Measurements from ENCODE around the gene TFE3. TPM values are rescaled to one million over a fixed set of nuclear protein-coding genes. Genes with fewer than 3 reads are reported as not detected.

The TFE3 gene
- 10 to 100 TPM; 21.0 to 23.3 TPM for total RNA-seq

DNA sequence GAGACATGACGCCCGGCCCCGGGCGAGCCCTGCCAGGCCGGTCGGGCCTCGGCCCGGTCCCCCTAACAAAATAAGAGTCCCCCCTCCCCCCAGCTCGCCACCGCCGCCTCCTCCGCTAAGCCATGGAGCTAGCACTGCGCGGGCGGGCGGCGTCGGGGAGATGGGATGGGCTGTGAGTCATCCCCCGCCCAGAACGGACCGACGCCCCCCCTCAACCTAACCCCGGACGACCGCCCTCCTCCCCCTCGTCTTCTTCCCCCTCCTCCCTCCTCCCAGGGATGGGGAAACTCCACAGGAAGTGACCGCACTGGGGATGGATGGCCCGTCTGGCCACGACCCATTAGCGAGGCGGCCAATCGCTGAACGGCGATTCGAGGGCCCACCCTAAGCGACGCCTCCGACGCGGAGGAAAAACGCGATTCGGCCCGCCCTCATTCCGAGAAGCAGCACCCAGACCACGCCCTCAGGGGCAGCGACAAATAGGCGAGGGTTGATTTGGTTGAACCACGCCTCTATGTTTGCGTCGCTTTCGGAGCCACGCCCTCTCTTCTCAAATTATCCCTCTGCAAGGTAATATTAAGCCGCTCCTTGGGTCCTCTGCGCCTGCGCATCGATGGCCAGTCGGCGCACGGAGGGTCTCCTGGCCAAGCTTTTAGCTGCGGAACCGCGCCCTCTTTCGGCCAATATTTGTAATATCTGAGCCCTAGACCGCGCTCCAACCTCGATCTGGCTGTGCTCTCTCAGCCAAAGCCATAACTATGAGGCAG is at the start of gene TFE3:
Gene TFE3, minus strand, starts transcription at position 138 of the 767 bp plus-strand sequence. Its CDS starts 131 bp downstream, at position 7.
- Mint-ChIP-seq H3K9me3 (no peaks in the 10 kb centered on the region), H3K27ac (peak within 1 kb of the TSS; percentile 91), H3K4me1 (peaks cover 28% of the 10 kb centered on the region), H3K27me3 (no peaks in the 10 kb centered on the region), H3K36me3 (peaks cover 1% of the 10 kb centered on the region), H3K4me3 (peak within 1 kb of the TSS; percentile 92)
- DNase-seq: peak; percentile 95

DNA sequence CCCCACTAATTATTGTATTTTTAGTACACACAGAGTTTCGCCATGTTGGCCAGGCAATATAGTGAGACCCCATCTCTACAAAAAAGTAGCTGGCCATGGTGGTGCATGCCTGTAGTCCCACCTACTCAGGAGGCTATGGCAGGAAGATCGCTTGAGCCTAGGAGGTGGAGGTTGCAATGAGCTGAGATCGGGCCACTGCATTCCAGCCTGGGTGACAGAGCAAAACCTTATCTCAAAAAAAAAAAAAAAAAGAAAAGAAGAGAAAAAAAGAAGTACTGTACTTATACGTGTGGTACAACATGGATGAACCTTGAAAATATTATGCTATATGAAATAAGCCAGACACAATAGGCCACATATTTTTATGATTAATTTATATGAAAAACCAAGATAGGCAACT is 46.4 kb upstream of the TFE3 start:
- Mint-ChIP-seq H3K27me3 (no peaks in the 10 kb centered on the region), H3K4me1 (no peaks in the 10 kb centered on the region), H3K27ac (no peak overlapping the region), H3K36me3 (no peaks in the 10 kb centered on the region), H3K4me3 (no peak overlapping the region), H3K9me3 (no peaks in the 10 kb centered on the region)
- DNase-seq: no peak

GRCh38 chrX:49082271-49082871 is 39.2 kb upstream of the TFE3 start:
- no peak overlapping the region for H3K4me3 Mint-ChIP-seq
- H3K36me3 Mint-ChIP-seq: no peaks in the 10 kb centered on the region
- peaks cover 11% of the 10 kb centered on the region for H3K4me1 Mint-ChIP-seq
- no peak overlapping the region for H3K27ac Mint-ChIP-seq
- DNase-seq: no peak
- H3K9me3 Mint-ChIP-seq: no peaks in the 10 kb centered on the region
- H3K27me3 Mint-ChIP-seq: no peaks in the 10 kb centered on the region

- Mint-ChIP-seq H3K36me3 (peaks cover under 1% of the 10 kb centered on the region), H3K9me3 (no peaks in the 10 kb centered on the region), H3K27ac (peak within 1 kb of the TSS; percentile 97), H3K27me3 (no peaks in the 10 kb centered on the region), H3K4me3 (peak within 1 kb of the TSS; percentile 90), H3K4me1 (peaks cover 11% of the 10 kb centered on the region)
- DNase-seq: peak; percentile 75
Measured at GRCh38 chrX:49079489-49080428, 36.6 kb upstream of the TFE3 start, which contains the start of gene WDR45. WDR45 (minus strand) TSS chrX:49079887; CDS start chrX:49078095, 1,792 bp downstream.

DNA sequence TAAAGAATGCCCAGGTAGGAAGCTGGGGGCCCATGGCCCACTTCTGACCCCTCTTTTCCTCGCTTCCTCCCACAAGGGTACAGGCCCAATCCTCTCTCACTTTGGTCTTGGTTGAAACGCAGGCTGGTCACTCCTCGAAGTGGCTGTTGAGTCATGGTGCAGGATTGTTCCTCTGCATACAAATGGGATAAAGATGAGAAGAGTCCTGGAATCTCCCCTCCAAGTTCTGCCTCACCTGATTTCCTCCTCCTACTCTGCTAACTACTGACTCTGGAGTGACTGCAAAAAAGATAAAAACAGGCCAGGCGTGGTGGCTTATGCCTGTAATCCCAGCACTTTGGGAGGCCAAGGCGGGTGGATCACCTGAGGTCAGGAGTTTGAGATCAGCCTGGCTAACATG is 34.8 kb upstream of the TFE3 start:
- peaks cover 12% of the 10 kb centered on the region for H3K36me3 Mint-ChIP-seq
- H3K27ac Mint-ChIP-seq: no peak overlapping the region
- no peak overlapping the region for H3K4me3 Mint-ChIP-seq
- H3K27me3 Mint-ChIP-seq: no peaks in the 10 kb centered on the region
- no peak for DNase-seq
- no peaks in the 10 kb centered on the region for H3K9me3 Mint-ChIP-seq
- peaks cover 15% of the 10 kb centered on the region for H3K4me1 Mint-ChIP-seq

DNA sequence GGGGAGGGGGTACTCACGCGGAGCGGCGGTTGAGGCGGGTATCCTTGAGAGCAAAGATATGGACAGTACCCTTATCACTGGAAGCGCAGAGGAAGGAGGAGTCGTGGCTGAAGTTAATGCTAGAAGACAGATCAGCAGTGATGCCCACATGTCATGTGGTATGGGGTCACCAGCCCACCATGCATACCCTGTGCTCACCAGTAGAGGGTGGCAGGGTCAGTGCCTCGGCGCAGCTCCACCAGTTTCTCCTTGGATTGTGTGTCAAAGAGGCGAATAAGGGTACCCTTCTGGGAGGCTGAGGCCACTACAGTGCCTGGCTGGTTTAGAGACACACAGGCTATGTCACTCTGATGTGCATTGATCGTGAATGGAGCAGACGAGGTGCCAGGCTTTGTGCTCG is 32.2 kb upstream of the TFE3 start:
- no peak overlapping the region for H3K27ac Mint-ChIP-seq
- no peak for DNase-seq
- H3K9me3 Mint-ChIP-seq: no peaks in the 10 kb centered on the region
- no peaks in the 10 kb centered on the region for H3K27me3 Mint-ChIP-seq
- H3K36me3 Mint-ChIP-seq: peaks cover 23% of the 10 kb centered on the region
- H3K4me3 Mint-ChIP-seq: no peak overlapping the region
- peaks cover 22% of the 10 kb centered on the region for H3K4me1 Mint-ChIP-seq

DNA sequence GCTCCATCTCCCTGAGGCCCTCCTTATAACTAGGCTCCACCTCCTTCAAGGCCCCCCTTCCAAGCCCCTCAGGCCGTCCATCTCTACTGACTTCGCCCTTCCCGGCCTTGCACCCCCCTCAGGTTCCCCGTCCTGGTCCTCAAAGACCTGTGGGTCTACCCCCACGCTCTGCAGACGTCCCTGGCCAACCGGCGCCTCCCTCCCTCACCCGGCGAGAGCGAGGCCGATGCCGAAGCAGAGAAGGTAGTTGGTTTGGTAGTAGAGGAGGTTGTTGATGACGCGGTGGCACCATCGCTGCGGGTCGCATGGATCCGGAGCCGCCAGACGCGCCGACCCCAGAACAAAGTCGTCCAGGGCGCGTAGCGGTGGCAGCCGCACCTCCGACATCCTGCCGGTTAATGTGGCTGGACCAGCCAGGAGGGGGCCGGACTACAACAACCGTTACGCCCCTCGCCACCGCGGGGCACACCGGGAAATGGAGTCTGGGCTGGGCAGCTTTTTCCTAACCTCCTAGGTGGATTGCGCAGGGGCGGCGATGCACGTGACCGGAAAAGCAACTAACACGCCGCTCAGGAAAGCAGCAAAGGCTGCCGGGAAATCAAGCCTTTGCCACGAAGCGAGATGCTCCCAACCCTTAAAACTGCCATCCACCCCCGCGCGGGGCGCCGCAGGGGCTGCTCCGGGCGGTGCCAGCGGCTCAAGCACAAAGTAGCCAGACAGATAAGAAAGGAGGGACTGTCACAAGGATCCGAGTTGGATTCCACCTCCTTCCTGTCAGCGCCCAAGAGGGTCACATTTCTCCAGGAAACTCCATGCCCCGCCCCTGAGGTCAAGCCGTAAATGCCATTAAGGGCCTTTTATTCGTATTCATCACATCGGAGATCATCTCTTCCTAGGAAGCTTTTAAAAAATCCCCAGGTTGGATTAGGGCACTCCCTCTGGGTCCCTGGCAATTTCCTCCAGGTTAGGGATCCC is 30.7 kb upstream of the TFE3 start, which contains the start of gene PRAF2:
Gene PRAF2, minus strand, starts transcription at position 402 of the 975 bp plus-strand sequence. Its CDS starts 15 bp downstream, at position 387.
- peak; percentile 89 for DNase-seq
- Mint-ChIP-seq H3K4me1 (peaks cover 16% of the 10 kb centered on the region), H3K9me3 (no peaks in the 10 kb centered on the region), H3K4me3 (peak within 1 kb of the TSS; percentile 89), H3K27me3 (no peaks in the 10 kb centered on the region), H3K27ac (peak within 1 kb of the TSS; percentile 84), H3K36me3 (peaks cover 23% of the 10 kb centered on the region)

- H3K36me3 Mint-ChIP-seq: peaks cover 23% of the 10 kb centered on the region
- no peaks in the 10 kb centered on the region for H3K9me3 Mint-ChIP-seq
- peaks cover 12% of the 10 kb centered on the region for H3K4me1 Mint-ChIP-seq
- no peaks in the 10 kb centered on the region for H3K27me3 Mint-ChIP-seq
- no peak for DNase-seq
- peak overlapping the region; percentile 84 for H3K27ac Mint-ChIP-seq
- H3K4me3 Mint-ChIP-seq: peak overlapping the region; percentile 89
Measured at GRCh38 chrX:49072712-49073095, 29.5 kb upstream of the TFE3 start.

GRCh38 chrX:49071877-49072711 is 28.9 kb upstream of the TFE3 start:
- no peak for DNase-seq
- no peaks in the 10 kb centered on the region for H3K27me3 Mint-ChIP-seq
- peaks cover 12% of the 10 kb centered on the region for H3K4me1 Mint-ChIP-seq
- peaks cover 23% of the 10 kb centered on the region for H3K36me3 Mint-ChIP-seq
- H3K9me3 Mint-ChIP-seq: no peaks in the 10 kb centered on the region
- H3K27ac Mint-ChIP-seq: peak overlapping the region; percentile 84
- H3K4me3 Mint-ChIP-seq: peak overlapping the region; percentile 89

GRCh38 chrX:49070988-49071387 is 27.8 kb upstream of the TFE3 start:
- Mint-ChIP-seq H3K4me3 (no peak overlapping the region), H3K9me3 (no peaks in the 10 kb centered on the region), H3K4me1 (peaks cover 12% of the 10 kb centered on the region), H3K27ac (no peak overlapping the region), H3K27me3 (no peaks in the 10 kb centered on the region), H3K36me3 (peaks cover 23% of the 10 kb centered on the region)
- no peak for DNase-seq

DNA sequence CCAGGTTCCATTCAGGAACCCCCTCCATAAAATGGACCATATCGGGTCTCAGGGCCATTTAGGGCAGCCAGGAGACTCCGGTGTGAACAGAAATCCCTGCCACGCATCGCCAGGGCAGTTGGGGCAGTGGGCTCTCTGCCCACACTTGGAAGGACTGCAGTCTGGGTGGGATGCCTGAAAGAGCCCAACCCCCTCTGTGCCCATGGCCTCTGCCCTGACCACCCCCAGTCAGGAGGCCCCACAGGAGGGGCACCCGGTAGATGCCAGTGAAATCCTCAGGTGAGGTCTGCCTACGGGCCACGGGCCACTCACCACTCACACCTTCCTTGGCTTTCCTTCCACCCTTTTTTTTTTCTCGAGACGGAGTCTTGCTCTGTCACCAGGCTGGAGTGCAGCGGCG is 25.9 kb upstream of the TFE3 start:
- Mint-ChIP-seq H3K36me3 (peaks cover 16% of the 10 kb centered on the region), H3K4me1 (peaks cover 12% of the 10 kb centered on the region), H3K4me3 (no peak overlapping the region), H3K9me3 (no peaks in the 10 kb centered on the region), H3K27ac (no peak overlapping the region), H3K27me3 (no peaks in the 10 kb centered on the region)
- no peak for DNase-seq

GRCh38 chrX:49067285-49068120 is 24.3 kb upstream of the TFE3 start:
- H3K9me3 Mint-ChIP-seq: no peaks in the 10 kb centered on the region
- H3K4me1 Mint-ChIP-seq: peaks cover 4% of the 10 kb centered on the region
- peaks cover 8% of the 10 kb centered on the region for H3K36me3 Mint-ChIP-seq
- DNase-seq: no peak
- no peaks in the 10 kb centered on the region for H3K27me3 Mint-ChIP-seq
- no peak overlapping the region for H3K27ac Mint-ChIP-seq
- no peak overlapping the region for H3K4me3 Mint-ChIP-seq

- Mint-ChIP-seq H3K4me3 (no peak overlapping the region), H3K9me3 (no peaks in the 10 kb centered on the region), H3K27ac (no peak overlapping the region), H3K36me3 (peaks cover 5% of the 10 kb centered on the region), H3K4me1 (peaks cover 4% of the 10 kb centered on the region), H3K27me3 (no peaks in the 10 kb centered on the region)
- no peak for DNase-seq
Measured at GRCh38 chrX:49066690-49067089, 23.5 kb upstream of the TFE3 start.
